HG02759 (cell line): ENCODE data around the gene RBM44.
A peak's percentile ranks its signal among the peaks of the same experiment; 100 is the strongest.
"Not testable (repeated sequence)": the region's sequence is repeated elsewhere in the genome, so short reads cannot be mapped to it uniquely, and the experiment has no call there.

Experiments
- ATAC-seq: cut with Tn5 transposase; IDR thresholded peaks from one replicate; pipeline ENCODE4 v1.9.1; 2021; ENCODE audit warnings: mild to moderate bottlenecking, moderate library complexity; ENCODE audit not compliant: unreplicated experiment

RBM44 gene

DNA sequence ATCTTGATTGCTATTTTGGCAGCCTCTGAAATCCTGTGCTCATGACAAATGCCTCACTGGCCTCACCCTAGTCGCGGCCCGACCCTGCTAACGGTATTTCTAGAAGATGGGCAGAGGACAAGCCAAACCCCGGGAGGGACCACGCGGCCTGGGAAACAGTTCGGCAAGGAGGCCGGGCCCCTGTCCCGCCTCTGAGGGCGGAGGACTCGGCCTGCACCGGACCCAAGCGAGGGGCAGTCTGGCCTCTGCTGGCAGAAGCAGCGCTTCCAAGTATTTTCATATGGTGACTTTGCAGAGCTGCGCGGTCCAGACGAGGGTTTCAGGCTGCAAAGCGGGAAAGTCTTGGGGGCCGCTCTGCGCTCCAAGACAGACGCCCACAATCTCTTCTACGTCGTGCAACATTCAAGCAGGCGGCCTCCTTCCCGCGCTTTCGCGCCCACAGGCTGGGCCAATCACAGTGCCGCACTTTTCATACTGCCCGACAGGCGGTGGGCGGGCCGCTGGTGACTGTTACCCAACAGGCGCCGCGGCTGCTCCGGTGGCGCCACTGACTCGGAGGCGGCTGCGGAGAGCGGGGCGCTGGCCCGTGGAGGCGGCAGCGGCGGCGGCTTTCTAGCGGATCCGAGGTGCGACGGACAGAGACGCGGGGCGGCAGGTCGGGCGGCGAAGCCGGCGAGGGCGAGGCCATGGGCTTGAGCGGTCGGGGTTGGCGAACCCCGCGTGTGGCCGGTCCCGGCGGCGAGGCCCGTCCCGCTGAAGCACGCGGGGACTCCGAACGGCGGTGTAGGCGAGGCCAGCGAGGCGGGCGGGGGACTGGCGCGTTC is at the start of gene RBM44:
TSS of gene RBM44 (plus strand) at position 544 of the 824 bp plus-strand sequence. CDS start 14,831 bp downstream, outside the sequence.
- ATAC-seq = no peak

GRCh38 chr2:237749002-237749401 is 49.6 kb upstream of the RBM44 start:
- no peak for ATAC-seq

- ATAC-seq = no peak
Observed at GRCh38 chr2:237749961-237750360, 48.6 kb upstream of the RBM44 start.

DNA sequence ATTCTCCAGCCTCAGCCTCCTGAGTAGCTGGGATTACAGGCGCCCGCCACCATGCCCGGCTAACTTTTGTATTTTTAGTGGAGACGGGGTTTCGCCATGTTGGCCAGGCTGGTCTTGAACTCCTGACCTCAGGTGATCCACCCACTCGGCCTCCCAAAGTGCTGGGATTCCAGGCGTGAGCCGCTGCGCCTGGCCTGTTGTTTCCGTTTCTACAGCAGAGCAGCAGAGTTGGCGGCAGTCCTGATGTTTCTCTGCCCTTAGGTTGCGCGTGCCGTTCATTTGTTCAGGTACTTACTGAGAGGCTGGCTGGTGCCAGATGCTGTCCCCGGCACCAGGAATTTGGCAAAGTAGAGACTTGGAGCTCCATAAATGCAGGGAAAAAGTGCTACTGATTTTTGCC is 48.1 kb upstream of the RBM44 start:
- ATAC-seq = not testable (repeated sequence)

GRCh38 chr2:237752761-237753165 is 45.8 kb upstream of the RBM44 start:
- peak; percentile 99 for ATAC-seq

GRCh38 chr2:237754182-237754581 is 44.4 kb upstream of the RBM44 start:
- ATAC-seq = no peak

DNA sequence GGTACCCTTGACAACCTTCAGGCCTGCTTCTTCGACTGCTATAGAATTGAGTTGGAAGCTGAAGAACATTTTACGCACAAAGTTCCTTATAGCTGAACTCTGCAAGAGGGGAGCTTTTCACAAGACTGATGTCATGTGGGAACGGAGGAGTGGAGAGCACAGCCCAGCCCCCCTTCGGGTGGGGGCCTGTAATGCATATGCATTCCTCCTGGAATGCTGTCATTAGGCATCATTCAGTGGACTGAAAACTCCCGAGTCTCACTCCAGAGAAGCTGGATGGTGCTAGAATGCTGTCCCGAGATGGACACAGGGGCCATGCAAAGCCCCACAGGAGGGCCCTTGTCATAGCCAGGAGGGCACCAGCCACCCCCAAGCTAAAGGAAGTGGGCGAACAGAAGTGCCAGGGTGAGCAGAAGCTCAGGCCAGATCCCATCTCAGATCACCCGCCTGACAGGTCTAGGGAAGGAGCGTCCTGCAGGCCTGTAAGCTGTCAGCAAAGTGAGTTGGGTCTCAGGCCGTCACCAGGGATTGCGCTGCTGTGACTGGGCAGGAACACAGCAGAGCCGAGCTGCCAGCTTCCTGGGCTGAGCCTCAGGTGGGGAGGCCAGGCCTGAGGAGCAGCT is 43.8 kb upstream of the RBM44 start:
- no peak for ATAC-seq

GRCh38 chr2:237757616-237758015 is 41.0 kb upstream of the RBM44 start:
- ATAC-seq = no peak

DNA sequence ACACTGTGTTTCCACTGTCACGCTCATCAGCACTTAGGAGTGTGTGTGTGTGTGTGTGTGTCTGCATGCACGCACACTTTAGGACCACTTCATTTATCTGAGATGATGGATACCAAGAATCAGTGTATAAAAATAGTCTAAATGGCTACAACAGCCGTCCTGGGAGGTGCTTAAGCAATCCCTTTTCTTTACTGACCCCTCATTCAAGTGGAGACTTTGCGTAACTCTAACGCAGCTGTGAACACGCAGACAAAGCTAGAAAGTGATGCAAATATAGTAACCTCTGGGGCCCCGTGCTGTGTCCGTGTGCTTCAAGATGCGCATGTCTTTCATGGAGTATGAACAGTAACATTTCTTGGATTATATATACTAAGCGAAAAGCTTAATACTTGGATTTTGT is 40.4 kb upstream of the RBM44 start:
- no peak for ATAC-seq

DNA sequence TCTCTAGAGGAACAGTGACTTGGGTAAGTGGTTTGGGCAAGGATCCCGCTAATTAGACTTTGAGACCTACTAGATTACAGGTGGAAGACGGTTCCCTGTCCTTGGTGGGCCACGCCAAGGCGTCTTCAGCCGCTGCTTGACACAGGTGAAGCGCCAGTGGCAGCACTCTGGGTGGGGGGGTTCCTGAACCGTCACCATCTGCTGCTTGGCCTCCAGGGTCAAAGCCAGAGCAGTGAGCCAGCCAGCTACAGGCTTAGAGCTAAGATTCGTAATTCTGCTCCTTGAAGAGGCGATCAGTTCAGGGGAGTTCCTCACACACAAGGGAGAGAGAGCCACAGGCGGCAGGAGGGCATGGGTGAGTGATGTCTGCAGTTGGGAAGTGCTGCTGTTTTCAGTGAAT is 39.4 kb upstream of the RBM44 start:
- no peak for ATAC-seq

DNA sequence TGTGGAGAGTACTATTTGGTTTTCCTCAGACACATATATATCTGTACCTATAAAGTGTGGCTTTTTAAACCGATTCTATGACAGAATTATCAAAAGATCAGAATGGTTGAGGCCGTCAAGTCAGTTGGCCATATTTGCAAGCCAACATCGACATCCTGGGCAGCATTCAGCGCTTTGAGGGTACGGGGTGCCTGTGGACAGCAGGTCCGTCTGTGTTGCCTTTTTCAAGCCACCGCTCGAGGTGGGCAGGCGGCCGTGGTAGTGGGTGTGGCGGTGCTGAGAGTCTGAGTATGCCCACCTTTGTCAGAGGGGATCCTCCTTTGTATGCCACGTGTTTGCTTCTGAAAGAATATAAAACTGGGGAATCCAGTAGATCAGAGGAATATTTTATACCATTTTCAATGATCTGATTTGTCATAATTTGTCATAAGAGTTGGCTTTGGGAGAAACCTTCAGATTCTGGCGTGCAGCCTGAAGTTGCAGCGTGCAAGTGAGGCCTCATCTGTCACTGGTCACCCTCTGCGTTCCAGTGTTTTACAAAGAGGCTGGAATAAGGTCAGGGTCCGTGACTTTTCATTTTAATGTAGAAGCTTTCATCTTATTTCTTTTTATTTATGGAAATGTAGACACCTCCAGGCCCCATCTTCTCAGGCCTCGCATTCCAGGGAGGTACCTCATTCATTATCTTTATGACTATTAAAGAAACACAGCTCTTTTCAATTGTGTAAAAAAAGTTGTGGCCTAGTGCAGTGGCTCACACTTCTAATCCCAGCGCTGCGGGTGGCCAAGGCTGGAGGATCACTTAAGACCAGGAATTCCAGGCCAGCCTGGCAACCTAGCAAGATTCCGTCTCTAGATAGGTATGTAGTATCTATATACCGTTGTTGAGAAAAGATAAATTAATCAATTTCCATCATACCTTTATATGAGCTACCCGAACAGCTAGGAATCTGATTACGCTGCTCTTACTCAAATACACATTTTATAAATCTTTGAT is 37.8 kb upstream of the RBM44 start:
- no peak for ATAC-seq

- not testable (repeated sequence) for ATAC-seq
Observed at GRCh38 chr2:237762291-237763182, 36.0 kb upstream of the RBM44 start.

- ATAC-seq = no peak
Observed at GRCh38 chr2:237763812-237764211, 34.8 kb upstream of the RBM44 start.

DNA sequence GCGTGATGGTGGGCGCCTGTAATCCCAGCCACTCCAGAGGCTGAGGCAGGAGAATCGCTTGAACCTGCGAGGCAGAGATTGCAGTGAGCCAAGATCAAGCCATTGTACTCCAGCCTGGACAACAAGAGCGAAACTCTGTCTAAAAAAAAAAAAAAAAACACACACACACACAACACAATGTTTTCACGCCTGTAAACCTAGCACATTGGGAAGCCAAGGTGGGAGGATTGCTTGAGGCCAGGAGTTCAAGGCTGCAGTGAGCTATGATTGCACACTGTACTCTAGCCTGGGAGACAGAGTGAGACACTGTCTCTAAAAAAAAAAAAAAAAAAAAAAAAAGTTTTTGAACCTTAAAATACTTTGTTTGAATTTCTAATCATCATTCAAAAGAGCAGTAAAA is 33.5 kb upstream of the RBM44 start:
- ATAC-seq = not testable (repeated sequence)

DNA sequence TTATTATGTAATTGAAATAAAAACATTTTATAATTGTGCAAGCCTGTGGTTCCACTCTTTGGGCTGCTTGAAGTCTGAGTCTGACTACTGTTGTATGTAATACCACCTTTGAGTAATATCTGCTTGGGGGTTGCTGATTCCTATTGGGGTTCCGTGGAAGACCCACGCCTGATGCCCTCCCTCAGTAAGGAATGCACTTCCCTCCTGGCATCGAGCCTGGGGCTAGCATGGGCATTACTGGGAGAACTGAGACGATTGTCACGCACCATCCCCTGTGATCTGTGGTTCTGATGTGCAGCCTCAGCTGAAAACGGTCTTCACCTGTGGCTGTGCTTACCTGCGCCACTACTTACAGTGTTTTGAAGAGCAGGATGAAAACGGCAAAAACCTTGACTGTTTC is 32.7 kb upstream of the RBM44 start:
- no peak for ATAC-seq

GRCh38 chr2:237766340-237766739 is 32.2 kb upstream of the RBM44 start:
- no peak for ATAC-seq

- no peak for ATAC-seq
Observed at GRCh38 chr2:237772513-237772912, 26.1 kb upstream of the RBM44 start.

- no peak for ATAC-seq
Observed at GRCh38 chr2:237773826-237774225, 24.8 kb upstream of the RBM44 start.

DNA sequence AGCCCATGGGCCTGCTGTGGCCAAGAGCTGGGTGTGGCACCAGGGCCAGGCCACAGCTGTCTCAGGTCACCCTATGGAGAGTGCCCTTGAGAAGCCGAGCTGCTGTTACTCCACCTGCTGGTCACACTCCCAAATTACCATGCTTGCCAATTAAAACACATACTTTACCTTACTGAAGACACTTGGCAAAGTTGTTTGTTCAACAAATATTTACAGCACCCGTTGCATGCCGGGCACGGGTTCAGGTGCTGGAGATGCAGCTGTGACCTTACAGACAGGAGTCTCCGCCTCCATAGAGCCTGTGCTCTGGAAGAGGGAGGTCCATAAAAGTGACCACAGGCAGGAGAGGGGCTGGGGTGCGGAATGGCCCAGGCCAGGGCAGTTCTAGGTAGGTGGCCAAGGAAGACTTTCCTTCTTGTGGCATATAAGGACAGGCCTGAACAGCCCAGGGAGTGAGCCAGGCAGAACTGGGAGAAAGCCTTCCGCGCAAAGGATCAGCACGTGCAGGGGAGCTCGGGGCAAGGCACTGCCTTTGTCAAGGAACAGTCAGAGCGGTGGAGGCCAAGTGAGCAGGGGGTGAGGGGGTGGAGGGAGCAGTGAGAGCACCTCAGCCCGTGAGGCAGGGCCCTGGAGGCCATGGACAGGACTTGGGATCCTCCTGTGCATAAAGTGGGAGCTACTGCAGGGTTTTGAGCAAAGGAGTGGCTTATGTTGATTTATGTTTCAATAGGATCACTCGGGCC is 23.6 kb upstream of the RBM44 start:
- ATAC-seq = peak; percentile 55
